ENCODE results near the gene SSR3. TPM values are rescaled to one million over a fixed set of nuclear protein-coding genes. Genes with fewer than 3 reads are reported as not detected.

SSR3 gene
- total RNA-seq, 1 donor from 2014 or later = 178 TPM

- Histone ChIP-seq H3K27ac (no peak overlapping the region), H3K36me3 (no peaks in the 10 kb centered on the region), H3K4me3 (no peak overlapping the region), H3K4me1 (no peaks in the 10 kb centered on the region), H3K9me3 (no peaks in the 10 kb centered on the region), H3K27me3 (no peaks in the 10 kb centered on the region)
- DNase-seq = no peak
- no peak for TF ChIP-seq CTCF (IDR thresholded peaks at IDR 0.05)
- intact Hi-C loops (cut with DNase I) = loop anchor here (10.0 kb wide), 1 partner anchor 374 kb away; no protein-coding TSS in a partner anchor
- no peak for ATAC-seq
Measured at GRCh38 chr3:156518726-156519125, 36.2 kb downstream of the SSR3 start.

- Histone ChIP-seq H3K36me3 (no peaks in the 10 kb centered on the region), H3K27ac (no peak overlapping the region), H3K9me3 (no peaks in the 10 kb centered on the region), H3K4me1 (no peaks in the 10 kb centered on the region), H3K4me3 (no peak overlapping the region), H3K27me3 (no peaks in the 10 kb centered on the region)
- intact Hi-C loops (cut with DNase I) = loop anchor here (10.0 kb wide), 1 partner anchor 372 kb away; no protein-coding TSS in a partner anchor
- ATAC-seq (peak; percentile 73), DNase-seq (no peak)
- no peak for TF ChIP-seq CTCF (IDR thresholded peaks at IDR 0.05)
Measured at GRCh38 chr3:156516961-156517360, 38.0 kb downstream of the SSR3 start.

DNA sequence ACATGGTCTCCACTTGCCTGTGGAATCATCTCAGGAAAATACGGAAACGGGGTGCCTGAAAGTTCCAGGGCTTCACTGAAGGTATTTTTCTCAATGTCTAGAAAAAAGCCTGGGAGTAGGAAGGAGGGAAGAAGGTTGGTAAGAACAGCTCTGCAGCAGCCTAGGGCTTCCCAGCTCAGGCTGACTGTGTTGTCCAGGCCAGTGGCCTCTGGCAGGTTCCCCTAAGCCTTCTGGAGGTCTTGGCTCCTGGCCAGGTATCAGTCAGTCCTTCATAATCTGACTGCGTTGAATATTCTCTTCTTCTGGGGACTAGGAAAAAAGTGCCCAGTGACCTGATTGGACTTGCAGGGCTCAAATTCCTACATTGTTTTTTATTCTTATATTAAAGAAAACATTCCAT, 38.6 kb downstream of the SSR3 start:
- Histone ChIP-seq H3K4me1 (no peaks in the 10 kb centered on the region), H3K9me3 (no peaks in the 10 kb centered on the region), H3K27me3 (no peaks in the 10 kb centered on the region), H3K27ac (no peak overlapping the region), H3K36me3 (no peaks in the 10 kb centered on the region), H3K4me3 (no peak overlapping the region)
- TF ChIP-seq CTCF (IDR thresholded peaks at IDR 0.05) = no peak
- intact Hi-C loops (cut with DNase I) = loop anchor here (10.0 kb wide), 1 partner anchor 371 kb away; no protein-coding TSS in a partner anchor
- DNase-seq (no peak), ATAC-seq (no peak)

DNA sequence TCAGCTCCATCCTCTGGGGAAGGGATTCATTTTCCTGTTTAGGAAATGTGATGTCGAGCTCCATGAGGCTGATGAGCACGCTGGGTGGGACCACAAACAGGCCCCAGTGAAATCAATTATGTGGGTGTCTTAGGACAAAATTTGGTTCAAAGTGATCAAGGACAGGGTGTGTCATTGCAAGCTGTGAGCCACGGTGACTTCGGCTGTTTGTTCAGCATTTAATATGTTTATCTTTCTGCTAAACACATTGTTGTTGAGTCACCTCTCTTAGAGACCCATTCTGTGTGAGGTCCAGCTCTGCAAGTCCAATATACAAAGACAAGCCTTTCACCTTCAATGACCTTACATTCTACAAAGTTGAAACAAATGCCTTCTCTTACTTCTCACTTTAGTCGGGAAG, 41.3 kb downstream of the SSR3 start:
- ATAC-seq = no peak

GRCh38 chr3:156511987-156512677, 42.8 kb downstream of the SSR3 start:
- intact Hi-C loops (cut with DNase I) = loop anchor here (10.0 kb wide), 1 partner anchor 367 kb away; no protein-coding TSS in a partner anchor
- no peak for ATAC-seq
- TF ChIP-seq CTCF (IDR thresholded peaks at IDR 0.05) = no peak
- no peaks in the 10 kb centered on the region for H3K4me1 ChIP-seq
- no peaks in the 10 kb centered on the region for H3K36me3 ChIP-seq
- no peaks in the 10 kb centered on the region for H3K27me3 ChIP-seq
- no peaks in the 10 kb centered on the region for H3K9me3 ChIP-seq
- no peak overlapping the region for H3K4me3 ChIP-seq
- no peak overlapping the region for H3K27ac ChIP-seq
- no peak for DNase-seq

More for the DNA sequence above, 41.3 kb downstream of the SSR3 start:
- Histone ChIP-seq H3K36me3 (no peaks in the 10 kb centered on the region), H3K4me1 (no peaks in the 10 kb centered on the region), H3K9me3 (no peaks in the 10 kb centered on the region), H3K27ac (no peak overlapping the region), H3K4me3 (no peak overlapping the region), H3K27me3 (no peaks in the 10 kb centered on the region)
- no peak for TF ChIP-seq CTCF (IDR thresholded peaks at IDR 0.05)
- intact Hi-C loops (cut with DNase I) = loop anchor here (10.0 kb wide), 1 partner anchor 369 kb away; no protein-coding TSS in a partner anchor
- DNase-seq = no peak

All from upper lobe of right lung (tissue), 1 donor.